Measurements from ENCODE around the gene PSMD1.

- TF ChIP-seq, protein P1, sequence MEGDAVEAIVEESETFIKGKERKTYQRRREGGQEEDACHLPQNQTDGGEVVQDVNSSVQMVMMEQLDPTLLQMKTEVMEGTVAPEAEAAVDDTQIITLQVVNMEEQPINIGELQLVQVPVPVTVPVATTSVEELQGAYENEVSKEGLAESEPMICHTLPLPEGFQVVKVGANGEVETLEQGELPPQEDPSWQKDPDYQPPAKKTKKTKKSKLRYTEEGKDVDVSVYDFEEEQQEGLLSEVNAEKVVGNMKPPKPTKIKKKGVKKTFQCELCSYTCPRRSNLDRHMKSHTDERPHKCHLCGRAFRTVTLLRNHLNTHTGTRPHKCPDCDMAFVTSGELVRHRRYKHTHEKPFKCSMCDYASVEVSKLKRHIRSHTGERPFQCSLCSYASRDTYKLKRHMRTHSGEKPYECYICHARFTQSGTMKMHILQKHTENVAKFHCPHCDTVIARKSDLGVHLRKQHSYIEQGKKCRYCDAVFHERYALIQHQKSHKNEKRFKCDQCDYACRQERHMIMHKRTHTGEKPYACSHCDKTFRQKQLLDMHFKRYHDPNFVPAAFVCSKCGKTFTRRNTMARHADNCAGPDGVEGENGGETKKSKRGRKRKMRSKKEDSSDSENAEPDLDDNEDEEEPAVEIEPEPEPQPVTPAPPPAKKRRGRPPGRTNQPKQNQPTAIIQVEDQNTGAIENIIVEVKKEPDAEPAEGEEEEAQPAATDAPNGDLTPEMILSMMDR (IDR thresholded peaks at IDR 0.05), result no peak
- no peak for TF ChIP-seq EP300 (IDR thresholded peaks at IDR 0.05)
Measured at GRCh38 chr2:231221761-231222160, 165.1 kb downstream of the PSMD1 start.
